CD4-positive, alpha-beta T cell (primary cell): Measurements from ENCODE around the gene CGB7. TPM values are rescaled to one million over a fixed set of nuclear protein-coding genes. Genes with fewer than 3 reads are reported as not detected.
A peak's percentile ranks its signal among the peaks of the same experiment; 100 is the strongest.

ENCODE experiments used
- ATAC-seq: fragments of 200-7000 bp; cut with Tn5 transposase; one replicate; pipeline ENCODE4 v1.10.0; 2022; ENCODE audit warnings: mild to moderate bottlenecking; ENCODE audit not compliant: poor library complexity
- CTCF ChIA-PET: fragments of 350-600 bp; sonication (Branson Sonifier 250); formaldehyde crosslinking; loops from one replicate; lab custom pipeline; 2021; ENCODE audit warnings: antibody characterized with exemption, inconsistent platforms; lab: Charles Lee
- POLR2A ChIA-PET: fragments of 350-600 bp; sonication (Branson Sonifier 250); formaldehyde crosslinking; loops from one replicate; lab custom pipeline; 2021; ENCODE audit warnings: antibody characterized with exemption, inconsistent platforms; lab: Charles Lee
- DNase-seq, 14 experiments: peaks; one replicate each; pipeline ENCODE4 v3.0.0-alpha.2; 2013 to 2020; ENCODE audit warnings: mixed read lengths in 2 of 14
- H3K27ac ChIP-seq, 2 donors: one replicate each; pipeline versions ENCODE4 v1.5.1 to v1.7.0; 2013; ENCODE audit warnings: low read length in 2 of 2, low read depth in 1 of 2, mild to moderate bottlenecking in 1 of 2
- H3K27me3 ChIP-seq, 2 experiments: 1 replicate in 1 of 2; 2 replicates in 1 of 2; pipeline versions ENCODE4 v1.6.1 to v1.7.0; 2013; ENCODE audit warnings: low read length in 2 of 2, control low read depth in 1 of 2, mild to moderate bottlenecking in 1 of 2, moderate library complexity in 1 of 2; ENCODE audit not compliant: insufficient read depth in 2 of 2, control insufficient read depth in 1 of 2
- H3K36me3 ChIP-seq: one replicate; pipeline ENCODE4 v1.6.1; 2013; ENCODE audit warnings: low read length, control low read depth; ENCODE audit not compliant: insufficient read depth
- H3K4me1 ChIP-seq: one replicate; pipeline ENCODE4 v1.6.1; 2013; ENCODE audit warnings: low read length, control low read depth; ENCODE audit not compliant: insufficient read depth
- H3K4me3 ChIP-seq: one replicate; pipeline ENCODE4 v1.5.1; 2013; ENCODE audit warnings: mild to moderate bottlenecking, low read length, moderate library complexity
- H3K9me3 ChIP-seq, 2 experiments: 1 replicate in 1 of 2; 2 replicates in 1 of 2; pipeline versions ENCODE4 v1.6.1 to v1.7.0; 2013; ENCODE audit warnings: low read length in 2 of 2, mild to moderate bottlenecking in 2 of 2, control low read depth in 1 of 2, moderate library complexity in 1 of 2; ENCODE audit not compliant: control insufficient read depth in 1 of 2, insufficient read depth in 1 of 2
- H3K27ac Mint-ChIP-seq: one replicate; pipeline ENCODE4 v1.8.0; 2020; ENCODE audit warnings: mixed read lengths
- H3K27me3 Mint-ChIP-seq: one replicate; pipeline ENCODE4 v1.8.0; 2021; ENCODE audit warnings: mixed read lengths
- H3K36me3 Mint-ChIP-seq: one replicate; pipeline ENCODE4 v1.8.0; 2021; ENCODE audit warnings: low read depth, mixed read lengths
- H3K4me1 Mint-ChIP-seq: one replicate; pipeline ENCODE4 v1.8.0; 2021; ENCODE audit warnings: low read depth, mixed read lengths
- H3K4me3 Mint-ChIP-seq: one replicate; pipeline ENCODE4 v1.8.0; 2020; ENCODE audit warnings: mild to moderate bottlenecking, mixed read lengths
- H3K9me3 Mint-ChIP-seq: one replicate; pipeline ENCODE4 v1.8.0; 2020; ENCODE audit warnings: mixed read lengths
- intact Hi-C, 2 experiments: fragments of 100-400 bp; cut with DNase I in 1 of 2; cut with micrococcal nuclease in 1 of 2; formaldehyde crosslinking; loops; one replicate each; pipeline versions ENCODE4 v1.15.1 to v1.9.0; 2023 to 2025; cut with DNase I, micrococcal nuclease
- total RNA-seq, 174 experiments: library from RNA in 2 of 174; stranded (reverse) in 2 of 174; gene quantifications; one replicate each; pipeline ENCODE4 v1.2.3 and lab custom pipeline; 2021 to 2026
- TF ChIP-seq, protein P1 (sequence below): fragments of 200-600 bp; IDR thresholded peaks from one replicate; pipeline ENCODE4 v1.8.0; 2022; ENCODE audit warnings: antibody characterized with exemption, mild to moderate bottlenecking

The CGB7 gene
- total RNA-seq, 2 experiments from 2014 or later = not detected

DNA sequence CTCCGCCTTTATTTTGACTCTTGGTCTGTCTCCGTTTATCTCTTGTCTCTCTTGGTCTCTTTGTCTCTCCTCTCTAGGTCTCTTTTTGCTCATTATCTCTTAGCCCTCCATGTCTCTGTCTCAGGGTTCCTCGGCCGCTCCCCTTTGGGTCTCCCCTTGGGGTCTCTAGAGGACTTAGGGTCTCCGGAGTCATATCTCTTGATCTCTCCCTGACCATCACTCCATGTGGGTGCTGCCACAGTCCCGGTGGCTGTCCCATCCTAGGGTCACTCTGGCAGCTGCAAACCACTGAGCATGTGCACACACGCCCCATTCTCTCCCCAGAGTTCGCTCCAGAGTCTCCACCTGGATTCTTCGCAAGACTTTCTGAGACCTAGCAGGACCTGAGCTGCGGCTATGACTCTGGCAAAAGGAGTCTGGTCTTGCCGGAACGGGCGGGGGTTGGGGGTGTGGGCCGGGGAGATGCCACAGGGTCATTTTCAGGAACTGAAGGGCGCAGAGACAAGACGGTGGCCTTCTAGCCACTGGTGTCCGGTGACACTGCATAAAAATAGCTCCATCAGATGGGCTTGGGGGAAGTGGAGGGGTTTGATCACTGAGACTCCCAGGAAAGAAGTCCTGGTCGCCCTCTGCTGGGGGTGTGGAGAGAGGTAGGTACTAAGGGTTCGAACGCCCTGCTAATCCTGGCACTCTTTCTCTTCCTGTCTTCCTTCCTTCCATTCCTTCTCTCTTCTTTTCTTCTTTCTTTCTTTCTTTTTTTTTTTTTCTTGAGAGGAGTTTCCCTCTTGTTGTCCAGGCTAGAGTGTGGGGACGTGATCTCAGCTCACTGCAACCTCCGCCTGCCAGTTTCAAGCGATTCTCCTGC lies 16.2 kb upstream of the CGB7 start:
- no peaks in the 10 kb centered on the region for H3K9me3 Mint-ChIP-seq
- no peak overlapping the region for H3K4me3 ChIP-seq
- H3K4me1 Mint-ChIP-seq = peaks cover 11% of the 10 kb centered on the region
- ATAC-seq (no peak), DNase-seq (peak in 1 of 14 experiments; percentile 36)
- intact Hi-C loops = no loop called here
- H3K4me3 Mint-ChIP-seq = peak overlapping the region; percentile 17
- H3K27me3 ChIP-seq = peaks cover 32 to 48% of the 10 kb centered on the region in 2 experiments
- no peaks in the 10 kb centered on the region for H3K36me3 Mint-ChIP-seq
- H3K9me3 ChIP-seq = peaks cover 0 to 21% of the 10 kb centered on the region in 2 experiments
- ChIA-PET POLR2A (no interaction called here), CTCF (interaction anchor here (0.7 to 1.2 kb wide), 4 partner anchors 24 to 455 kb away, joined by 4 to 5 read pairs (median 4); partner anchors contain the start of genes LIN7B, RPL18 and SPHK2)
- H3K36me3 ChIP-seq = no peaks in the 10 kb centered on the region
- H3K27ac ChIP-seq = no peak overlapping the region
- peaks cover 67% of the 10 kb centered on the region for H3K27me3 Mint-ChIP-seq
- H3K27ac Mint-ChIP-seq = no peak overlapping the region
- peaks cover 8% of the 10 kb centered on the region for H3K4me1 ChIP-seq
- TF ChIP-seq, protein P1, sequence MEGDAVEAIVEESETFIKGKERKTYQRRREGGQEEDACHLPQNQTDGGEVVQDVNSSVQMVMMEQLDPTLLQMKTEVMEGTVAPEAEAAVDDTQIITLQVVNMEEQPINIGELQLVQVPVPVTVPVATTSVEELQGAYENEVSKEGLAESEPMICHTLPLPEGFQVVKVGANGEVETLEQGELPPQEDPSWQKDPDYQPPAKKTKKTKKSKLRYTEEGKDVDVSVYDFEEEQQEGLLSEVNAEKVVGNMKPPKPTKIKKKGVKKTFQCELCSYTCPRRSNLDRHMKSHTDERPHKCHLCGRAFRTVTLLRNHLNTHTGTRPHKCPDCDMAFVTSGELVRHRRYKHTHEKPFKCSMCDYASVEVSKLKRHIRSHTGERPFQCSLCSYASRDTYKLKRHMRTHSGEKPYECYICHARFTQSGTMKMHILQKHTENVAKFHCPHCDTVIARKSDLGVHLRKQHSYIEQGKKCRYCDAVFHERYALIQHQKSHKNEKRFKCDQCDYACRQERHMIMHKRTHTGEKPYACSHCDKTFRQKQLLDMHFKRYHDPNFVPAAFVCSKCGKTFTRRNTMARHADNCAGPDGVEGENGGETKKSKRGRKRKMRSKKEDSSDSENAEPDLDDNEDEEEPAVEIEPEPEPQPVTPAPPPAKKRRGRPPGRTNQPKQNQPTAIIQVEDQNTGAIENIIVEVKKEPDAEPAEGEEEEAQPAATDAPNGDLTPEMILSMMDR = no peak

DNA sequence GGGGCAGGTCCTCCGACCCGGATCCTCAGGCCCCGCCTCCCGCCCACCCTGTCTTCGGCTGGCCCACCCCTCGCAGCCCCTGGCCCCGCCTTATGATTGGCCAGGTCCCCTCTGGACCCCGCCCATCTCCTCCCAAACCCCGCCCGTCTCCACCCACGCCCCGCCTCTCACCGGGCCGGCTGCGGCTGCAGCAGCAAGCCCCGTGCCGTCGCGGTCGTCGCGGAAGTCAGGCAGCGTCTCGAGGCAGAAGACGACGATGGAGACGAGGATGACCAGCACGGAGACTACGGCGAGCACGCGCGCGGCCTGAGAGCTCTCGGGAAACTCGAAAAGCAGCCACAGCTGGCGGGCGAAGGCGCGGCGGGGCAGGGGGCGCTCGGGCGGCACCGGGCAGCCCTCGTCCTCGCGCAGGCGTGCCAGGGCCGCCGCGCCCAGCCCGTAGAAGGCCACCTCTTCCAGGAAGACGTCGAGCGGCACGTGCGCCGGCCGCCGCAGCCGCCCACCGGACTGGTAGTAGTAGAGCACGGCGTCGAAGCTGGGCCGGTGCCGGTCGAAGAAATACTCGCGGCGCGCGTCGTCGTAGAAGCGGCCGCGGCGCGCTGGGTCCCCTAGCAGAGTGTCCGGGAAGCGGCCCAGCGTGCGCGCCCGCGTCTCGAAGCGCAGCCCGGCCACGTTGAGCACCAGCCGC lies 14.5 kb upstream of the CGB7 start:
- no peak overlapping the region for H3K27ac Mint-ChIP-seq
- intact Hi-C loops = no loop called here
- TF ChIP-seq, protein P1 = no peak
- Histone ChIP-seq H3K4me1 (peaks cover 8% of the 10 kb centered on the region), H3K27ac (no peak overlapping the region), H3K27me3 (peaks cover 38 to 55% of the 10 kb centered on the region in 2 experiments), H3K9me3 (peaks cover 0 to 21% of the 10 kb centered on the region in 2 experiments), H3K4me3 (no peak overlapping the region), H3K36me3 (no peaks in the 10 kb centered on the region)
- H3K36me3 Mint-ChIP-seq = no peaks in the 10 kb centered on the region
- POLR2A ChIA-PET = interaction anchor here (1.4 kb wide), 1 partner anchor 15 kb away, joined by 4 read pairs; the partner anchor contains the start of gene CGB7
- no peak overlapping the region for H3K4me3 Mint-ChIP-seq
- H3K9me3 Mint-ChIP-seq = no peaks in the 10 kb centered on the region
- peak in 5 of 14 experiments; percentile 8 to 47 (median 18) for DNase-seq
- H3K4me1 Mint-ChIP-seq = peaks cover 11% of the 10 kb centered on the region
- CTCF ChIA-PET = no interaction called here
- ATAC-seq = peak; percentile 14
- H3K27me3 Mint-ChIP-seq = peaks cover 80% of the 10 kb centered on the region

DNA sequence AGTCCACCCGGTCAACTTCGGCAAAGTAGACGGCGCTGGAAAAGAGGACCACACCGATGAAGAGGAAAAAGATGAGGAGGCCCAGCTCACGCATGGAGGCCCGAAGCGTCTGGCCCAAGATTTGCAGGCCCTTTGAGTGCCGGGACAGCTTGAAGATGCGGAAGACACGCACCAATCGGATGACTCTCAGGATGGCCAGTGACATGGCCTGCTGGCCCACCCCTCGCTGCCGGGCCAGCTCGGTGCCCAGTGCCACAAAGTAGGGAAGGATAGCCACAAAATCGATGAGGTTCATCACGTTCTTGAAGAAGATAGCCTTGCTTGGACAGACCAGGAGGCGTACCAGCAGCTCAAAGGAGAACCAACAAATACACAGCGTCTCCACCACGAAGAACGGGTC lies 12.9 kb upstream of the CGB7 start:
- Mint-ChIP-seq H3K27me3 (peaks cover 85% of the 10 kb centered on the region), H3K9me3 (no peaks in the 10 kb centered on the region), H3K27ac (no peak overlapping the region), H3K36me3 (no peaks in the 10 kb centered on the region), H3K4me3 (no peak overlapping the region), H3K4me1 (peaks cover 11% of the 10 kb centered on the region)
- POLR2A ChIA-PET = no interaction called here
- TF ChIP-seq, protein P1 = no peak
- Histone ChIP-seq H3K9me3 (peaks cover 0 to 21% of the 10 kb centered on the region in 2 experiments), H3K36me3 (no peaks in the 10 kb centered on the region), H3K27ac (no peak overlapping the region), H3K4me1 (peaks cover 8% of the 10 kb centered on the region), H3K27me3 (peaks cover 45 to 63% of the 10 kb centered on the region in 2 experiments), H3K4me3 (no peak overlapping the region)
- no peak for DNase-seq
- ATAC-seq = no peak
- CTCF ChIA-PET = interaction anchor here (2.4 kb wide), 1 partner anchor 28 kb away, joined by 8 read pairs; no protein-coding TSS in a partner anchor
- intact Hi-C loops = no loop called here
